Neural cell (in vitro differentiated cells): Measurements from ENCODE around the gene NR4A2. TPM values are rescaled to one million over a fixed set of nuclear protein-coding genes. Genes with fewer than 3 reads are reported as not detected.

Experiments
- H2AFZ ChIP-seq: fragments of 200-600, 300-800 bp; sonication (generic), shearing (Covaris generic); 2 replicates; pipeline ENCODE4 v1.6.0; 2014; ENCODE audit warnings: low read depth, mild to moderate bottlenecking, antibody characterized with exemption, low read length, moderate library complexity
- H3F3A ChIP-seq: fragments of 200-600 bp; shearing (Covaris generic); 2 replicates; pipeline ENCODE4 v1.6.1; 2016; ENCODE audit warnings: mild to moderate bottlenecking, moderate library complexity, mixed read lengths, antibody characterized with exemption, low read length; ENCODE audit not compliant: insufficient read depth, poor library complexity, severe bottlenecking
- H3K27ac ChIP-seq: fragments of 200-600, 300-800 bp; sonication (generic), shearing (Covaris generic); 2 replicates; pipeline ENCODE4 v1.5.1; 2014; ENCODE audit warnings: mild to moderate bottlenecking, low read length, moderate library complexity
- H3K27me3 ChIP-seq: fragments of 300-800, 200-600 bp; sonication (generic), shearing (Covaris generic); 2 replicates; pipeline ENCODE4 v1.6.0; 2014; ENCODE audit warnings: mild to moderate bottlenecking, low read depth, low read length, moderate library complexity; ENCODE audit not compliant: insufficient read depth
- H3K36me3 ChIP-seq: fragments of 300-800, 200-600 bp; sonication (generic), shearing (Covaris generic); 2 replicates; pipeline ENCODE4 v1.5.1; 2014; ENCODE audit warnings: mild to moderate bottlenecking, antibody characterized with exemption, low read length, moderate library complexity; ENCODE audit not compliant: insufficient read depth
- H3K4me2 ChIP-seq: fragments of 300-800, 200-600 bp; sonication (generic), shearing (Covaris generic); 2 replicates; pipeline ENCODE4 v1.6.0; 2014; ENCODE audit warnings: mild to moderate bottlenecking, low read length
- H3K4me3 ChIP-seq: fragments of 300-800, 200-600 bp; sonication (generic), shearing (Covaris generic); 2 replicates; pipeline ENCODE4 v1.5.1; 2014; ENCODE audit warnings: mild to moderate bottlenecking, low read length, moderate library complexity
- H3K79me2 ChIP-seq: fragments of 200-600 bp; shearing (Covaris generic); replicated peaks from 2 replicates; pipeline ENCODE4 v1.6.0; 2014; ENCODE audit warnings: mild to moderate bottlenecking, low read length, moderate library complexity; ENCODE audit not compliant: insufficient read depth
- H3K9ac ChIP-seq: fragments of 300-800, 200-600 bp; sonication (generic), shearing (Covaris generic); 2 replicates; pipeline ENCODE4 v1.6.1; 2016; ENCODE audit warnings: mild to moderate bottlenecking, low read length, mixed read lengths
- H3K9me2 ChIP-seq: fragments of 200-600 bp; shearing (Covaris generic); 2 replicates; pipeline ENCODE4 v1.6.1; 2016; ENCODE audit warnings: mild to moderate bottlenecking, low read length, mixed read lengths; ENCODE audit not compliant: insufficient read depth
- H3K9me3 ChIP-seq: fragments of 200-600, 300-800 bp; sonication (generic), shearing (Covaris generic); 2 replicates; pipeline ENCODE4 v1.6.1; 2016; ENCODE audit warnings: mild to moderate bottlenecking, mixed run types, low read length, moderate library complexity, mixed read lengths
- H4K20me1 ChIP-seq: fragments of 200-600 bp; shearing (Covaris generic); 2 replicates; pipeline ENCODE4 v1.6.1; 2016; ENCODE audit warnings: mild to moderate bottlenecking, mixed run types; ENCODE audit not compliant: insufficient read depth
- CTCF ChIP-seq: fragments of 450-650 bp; IDR thresholded peaks from 2 replicates; pipeline ENCODE4 v1.5.1; 2014; ENCODE audit warnings: antibody characterized with exemption, mild to moderate bottlenecking, moderate library complexity; ENCODE audit not compliant: poor library complexity, severe bottlenecking
- EP300 ChIP-seq: fragments of 450-650 bp; conservative IDR thresholded peaks from 2 replicates; pipeline ENCODE4 v1.6.1; 2014; ENCODE audit warnings: antibody characterized with exemption, mild to moderate bottlenecking, moderate library complexity; ENCODE audit not compliant: poor library complexity, severe bottlenecking
- EZH2 ChIP-seq: fragments of 200-600, 300-800 bp; shearing (Covaris generic), sonication (generic); IDR thresholded peaks from 2 replicates; pipeline ENCODE4 v1.6.1; 2014; ENCODE audit warnings: antibody characterized with exemption, low read length, borderline replicate concordance, mild to moderate bottlenecking; ENCODE audit not compliant: insufficient read depth, poor library complexity, severe bottlenecking
- MXI1 ChIP-seq: fragments of 450-650 bp; conservative IDR thresholded peaks from 2 replicates; pipeline ENCODE4 v1.6.1; 2014; ENCODE audit warnings: antibody characterized with exemption, mild to moderate bottlenecking; ENCODE audit not compliant: poor library complexity, severe bottlenecking
- POLR2AphosphoS5 ChIP-seq: IDR thresholded peaks from 2 replicates; pipeline ENCODE4 v1.6.1; 2012
- RAD21 ChIP-seq: fragments of 450-650 bp; conservative IDR thresholded peaks from 2 replicates; pipeline ENCODE4 v1.6.1; 2014; ENCODE audit warnings: antibody characterized with exemption, mild to moderate bottlenecking, moderate library complexity
- SMC3 ChIP-seq: fragments of 450-650 bp; conservative IDR thresholded peaks from 2 replicates; pipeline ENCODE4 v1.6.1; 2014; ENCODE audit warnings: antibody characterized with exemption, mild to moderate bottlenecking, moderate library complexity; ENCODE audit not compliant: poor library complexity
- TAF1 ChIP-seq: IDR thresholded peaks from 2 replicates; pipeline ENCODE4 v1.6.1; 2012; ENCODE audit warnings: low read depth
- polyA plus RNA-seq: library from polyadenylated mRNA; depleted of rRNA; stranded (reverse); fragments of >200 nt; gene quantifications from 2 replicates; pipeline ENCODE4 v1.2.3, GENCODE V29; 2014
- TF ChIP-seq, protein P1 (sequence below): IDR thresholded peaks from 2 replicates; pipeline ENCODE4 v1.6.1; 2012; ENCODE audit warnings: borderline replicate concordance

Gene NR4A2
- polyA plus RNA-seq, 1 donor from 2014 or later: 0.48 TPM

GRCh38 chr2:156329927-156330726 is 2.4 kb downstream of the NR4A2 start:
- no peak for TF ChIP-seq EZH2
- TF ChIP-seq CTCF: no peak
- TF ChIP-seq, protein P1, sequence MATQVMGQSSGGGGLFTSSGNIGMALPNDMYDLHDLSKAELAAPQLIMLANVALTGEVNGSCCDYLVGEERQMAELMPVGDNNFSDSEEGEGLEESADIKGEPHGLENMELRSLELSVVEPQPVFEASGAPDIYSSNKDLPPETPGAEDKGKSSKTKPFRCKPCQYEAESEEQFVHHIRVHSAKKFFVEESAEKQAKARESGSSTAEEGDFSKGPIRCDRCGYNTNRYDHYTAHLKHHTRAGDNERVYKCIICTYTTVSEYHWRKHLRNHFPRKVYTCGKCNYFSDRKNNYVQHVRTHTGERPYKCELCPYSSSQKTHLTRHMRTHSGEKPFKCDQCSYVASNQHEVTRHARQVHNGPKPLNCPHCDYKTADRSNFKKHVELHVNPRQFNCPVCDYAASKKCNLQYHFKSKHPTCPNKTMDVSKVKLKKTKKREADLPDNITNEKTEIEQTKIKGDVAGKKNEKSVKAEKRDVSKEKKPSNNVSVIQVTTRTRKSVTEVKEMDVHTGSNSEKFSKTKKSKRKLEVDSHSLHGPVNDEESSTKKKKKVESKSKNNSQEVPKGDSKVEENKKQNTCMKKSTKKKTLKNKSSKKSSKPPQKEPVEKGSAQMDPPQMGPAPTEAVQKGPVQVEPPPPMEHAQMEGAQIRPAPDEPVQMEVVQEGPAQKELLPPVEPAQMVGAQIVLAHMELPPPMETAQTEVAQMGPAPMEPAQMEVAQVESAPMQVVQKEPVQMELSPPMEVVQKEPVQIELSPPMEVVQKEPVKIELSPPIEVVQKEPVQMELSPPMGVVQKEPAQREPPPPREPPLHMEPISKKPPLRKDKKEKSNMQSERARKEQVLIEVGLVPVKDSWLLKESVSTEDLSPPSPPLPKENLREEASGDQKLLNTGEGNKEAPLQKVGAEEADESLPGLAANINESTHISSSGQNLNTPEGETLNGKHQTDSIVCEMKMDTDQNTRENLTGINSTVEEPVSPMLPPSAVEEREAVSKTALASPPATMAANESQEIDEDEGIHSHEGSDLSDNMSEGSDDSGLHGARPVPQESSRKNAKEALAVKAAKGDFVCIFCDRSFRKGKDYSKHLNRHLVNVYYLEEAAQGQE: no peak
- no peak for TF ChIP-seq TAF1
- no peak for TF ChIP-seq MXI1
- no peak for TF ChIP-seq SMC3
- TF ChIP-seq EP300: no peak
- no peak for TF ChIP-seq RAD21
- TF ChIP-seq POLR2AphosphoS5: no peak
- H3K4me3 ChIP-seq: no peak overlapping the region

DNA sequence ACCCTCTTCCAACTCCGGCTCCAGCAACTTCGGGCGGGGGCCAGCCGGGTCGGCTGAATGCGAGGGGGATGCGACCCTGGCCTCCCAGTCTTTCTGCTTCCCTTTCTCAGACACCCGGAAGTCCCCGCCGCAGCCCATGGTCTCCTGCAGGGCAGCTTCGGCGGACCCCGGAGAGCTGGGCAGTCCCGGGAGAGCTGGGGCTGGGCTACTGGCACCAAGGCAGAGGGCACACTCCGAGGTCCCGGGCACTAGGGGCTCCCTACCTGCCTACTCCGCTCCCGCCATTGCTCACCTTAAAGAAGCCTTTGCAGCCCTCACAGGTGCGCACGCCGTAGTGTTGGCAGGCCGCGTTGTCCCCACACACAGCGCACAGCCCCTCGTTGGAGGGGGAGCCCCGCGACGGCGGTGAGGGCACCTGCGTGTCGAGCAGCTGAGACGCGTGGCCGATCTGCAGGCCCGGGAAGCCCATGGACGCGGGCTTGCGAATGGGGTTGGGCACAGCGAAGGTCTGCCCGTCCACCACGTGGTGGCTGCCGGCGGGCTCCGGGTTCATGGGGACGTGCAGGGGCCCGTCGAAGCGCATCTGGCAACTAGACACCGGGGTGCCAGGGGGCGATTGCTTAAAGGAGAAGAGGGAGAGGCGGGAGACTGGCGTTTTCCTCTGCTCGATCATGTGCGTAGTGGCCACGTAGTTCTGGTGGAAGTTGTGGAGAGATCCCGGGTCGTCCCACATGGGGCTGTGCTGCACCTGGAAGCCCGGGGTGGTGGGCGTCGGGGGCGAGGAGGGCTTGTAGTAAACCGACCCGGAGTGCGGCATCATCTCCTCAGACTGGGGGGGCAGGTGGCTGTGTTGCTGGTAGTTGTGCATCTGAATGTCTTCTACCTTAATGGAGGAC is 3.2 kb downstream of the NR4A2 start:
- Histone ChIP-seq H4K20me1 (no peaks in the 10 kb centered on the region), H3K36me3 (no peaks in the 10 kb centered on the region), H3K9me2 (no peaks in the 10 kb centered on the region), H2AFZ (no peak overlapping the region), H3K4me2 (no peak overlapping the region), H3K9ac (no peak overlapping the region), H3K4me3 (peak overlapping the region; percentile 20), H3F3A (peaks cover 5% of the 10 kb centered on the region), H3K27ac (no peak overlapping the region), H3K79me2 (no peaks in the 10 kb centered on the region), H3K9me3 (peaks cover 5% of the 10 kb centered on the region), H3K27me3 (peaks cover 100% of the 10 kb centered on the region)
- TF ChIP-seq TAF1 (no peak), SMC3 (no peak), EZH2 (peak; percentile 42)
- TF ChIP-seq, protein P1: no peak

More at GRCh38 chr2:156329927-156330726, 2.4 kb downstream of the NR4A2 start:
- Histone ChIP-seq H3K9me2 (no peaks in the 10 kb centered on the region), H3K79me2 (no peaks in the 10 kb centered on the region), H3K4me2 (no peak overlapping the region), H3K27me3 (peaks cover 100% of the 10 kb centered on the region), H3K36me3 (no peaks in the 10 kb centered on the region), H3K9ac (no peak overlapping the region), H2AFZ (no peak overlapping the region), H3K27ac (no peak overlapping the region), H4K20me1 (no peaks in the 10 kb centered on the region), H3F3A (peaks cover 5% of the 10 kb centered on the region), H3K9me3 (peaks cover 5% of the 10 kb centered on the region)
